DMS53 (cell line): ENCODE measurements around the gene ZNF317.

Source experiments
- DNase-seq: peaks from one replicate; lab custom pipeline; 2025; lab: John Stamatoyannopoulos, UW

ZNF317 gene

GRCh38 chr19:9140159-9140874, at the start of gene ZNF317:
TSS of gene ZNF317 (plus strand) at chr19:9140397. CDS start at chr19:9156017, 15,620 bp downstream.
- peak; percentile 92 for DNase-seq

- DNase-seq: no peak
These were observed 32.8 kb upstream of the ZNF317 start, which contains the start of gene OR7G2 for GRCh38 chr19:9107375-9107774. TSS of gene OR7G2 (minus strand) at chr19:9107475. CDS start at chr19:9103243, 4,232 bp downstream.

GRCh38 chr19:9109959-9110358, 30.2 kb upstream of the ZNF317 start:
- no peak for DNase-seq

- no peak for DNase-seq
These were observed 24.8 kb upstream of the ZNF317 start, which contains the start of gene OR7G1 for GRCh38 chr19:9115307-9115813. TSS of gene OR7G1 (minus strand) at chr19:9115763. CDS start at chr19:9115763, 0 bp downstream.

- DNase-seq: no peak
These were observed 23.6 kb upstream of the ZNF317 start for GRCh38 chr19:9116547-9116946.

GRCh38 chr19:9126900-9127405, 13.2 kb upstream of the ZNF317 start, which contains the start of gene OR7G3:
TSS of gene OR7G3 (minus strand) at chr19:9126950. CDS start at chr19:9126950, 0 bp downstream.
- DNase-seq: no peak

GRCh38 chr19:9128171-9128570, 12.0 kb upstream of the ZNF317 start:
- no peak for DNase-seq

GRCh38 chr19:9130965-9131364, 9.2 kb upstream of the ZNF317 start:
- no peak for DNase-seq

- DNase-seq: no peak
These were observed 7.8 kb upstream of the ZNF317 start for GRCh38 chr19:9132422-9132821.

GRCh38 chr19:9139609-9140158, 513 bp upstream of the ZNF317 start:
- peak; percentile 41 for DNase-seq

GRCh38 chr19:9144920-9145319, 4.7 kb downstream of the ZNF317 start:
- peak; percentile 7 for DNase-seq

- DNase-seq: no peak
These were observed 6.7 kb downstream of the ZNF317 start for GRCh38 chr19:9146882-9147281.

- DNase-seq: no peak
These were observed 8.5 kb downstream of the ZNF317 start for GRCh38 chr19:9148697-9149096.

- no peak for DNase-seq
These were observed 9.8 kb downstream of the ZNF317 start for GRCh38 chr19:9149997-9150396.

GRCh38 chr19:9150650-9151049, 10.5 kb downstream of the ZNF317 start:
- DNase-seq: no peak

GRCh38 chr19:9151367-9151766, 11.2 kb downstream of the ZNF317 start:
- DNase-seq: no peak

- DNase-seq: no peak
These were observed 15.4 kb downstream of the ZNF317 start for GRCh38 chr19:9155591-9155990.

GRCh38 chr19:9156304-9156703, 16.1 kb downstream of the ZNF317 start:
- DNase-seq: no peak

- no peak for DNase-seq
These were observed 19.7 kb downstream of the ZNF317 start for GRCh38 chr19:9159891-9160290.

- no peak for DNase-seq
These were observed 21.2 kb downstream of the ZNF317 start for GRCh38 chr19:9161427-9161826.

- DNase-seq: no peak
These were observed 25.1 kb downstream of the ZNF317 start for GRCh38 chr19:9165261-9165660.

GRCh38 chr19:9166846-9167245, 26.6 kb downstream of the ZNF317 start:
- no peak for DNase-seq

GRCh38 chr19:9171393-9171991, 31.3 kb downstream of the ZNF317 start:
- DNase-seq: no peak
